NCI-H1930 (cell line): ENCODE measurements around the gene NRSN2.

Experiments
- DNase-seq, 2 experiments: peaks; one replicate each; lab custom pipeline; 2025; lab: John Stamatoyannopoulos, UW

NRSN2 gene, protein sequence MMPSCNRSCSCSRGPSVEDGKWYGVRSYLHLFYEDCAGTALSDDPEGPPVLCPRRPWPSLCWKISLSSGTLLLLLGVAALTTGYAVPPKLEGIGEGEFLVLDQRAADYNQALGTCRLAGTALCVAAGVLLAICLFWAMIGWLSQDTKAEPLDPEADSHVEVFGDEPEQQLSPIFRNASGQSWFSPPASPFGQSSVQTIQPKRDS

DNA sequence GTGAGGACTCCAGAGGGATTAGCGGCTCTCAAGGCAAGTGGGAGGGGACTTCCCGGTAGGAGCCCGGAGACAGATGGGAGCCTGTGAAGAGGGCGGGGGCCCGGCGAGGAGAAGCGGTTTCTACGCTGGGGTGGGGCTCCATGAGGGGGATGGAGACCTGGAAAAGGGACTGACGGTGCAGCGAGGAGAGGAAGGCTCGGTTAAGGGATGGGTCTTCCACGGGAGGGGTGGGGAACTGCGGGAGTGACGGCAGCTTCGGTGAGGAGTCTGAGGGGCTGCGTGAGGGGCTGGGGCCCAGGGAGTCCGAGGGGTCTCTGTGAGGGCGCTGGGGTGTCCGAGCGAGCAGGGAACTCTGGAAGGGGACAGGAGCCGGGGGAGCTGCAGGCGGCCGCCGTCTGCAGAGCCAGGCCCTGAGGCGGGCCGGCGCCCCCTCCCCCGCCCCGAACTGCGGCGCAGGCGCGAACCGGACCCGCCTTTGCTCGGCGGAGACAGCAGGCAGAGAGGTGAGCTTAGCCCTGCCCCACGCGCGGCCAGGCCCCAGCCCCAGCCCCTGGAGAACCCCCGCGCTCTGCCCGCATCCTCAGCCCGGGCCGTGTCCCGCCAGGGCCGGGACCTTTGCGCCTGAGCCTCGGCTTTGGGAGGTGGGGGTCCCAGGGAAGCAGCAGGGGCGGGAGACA, at the start of gene NRSN2:
Gene NRSN2, plus strand, starts transcription at position 472 of the 677 bp plus-strand sequence. CDS start 2,533 bp downstream, outside the sequence.
- DNase-seq = peak; percentile 11 to 19

DNA sequence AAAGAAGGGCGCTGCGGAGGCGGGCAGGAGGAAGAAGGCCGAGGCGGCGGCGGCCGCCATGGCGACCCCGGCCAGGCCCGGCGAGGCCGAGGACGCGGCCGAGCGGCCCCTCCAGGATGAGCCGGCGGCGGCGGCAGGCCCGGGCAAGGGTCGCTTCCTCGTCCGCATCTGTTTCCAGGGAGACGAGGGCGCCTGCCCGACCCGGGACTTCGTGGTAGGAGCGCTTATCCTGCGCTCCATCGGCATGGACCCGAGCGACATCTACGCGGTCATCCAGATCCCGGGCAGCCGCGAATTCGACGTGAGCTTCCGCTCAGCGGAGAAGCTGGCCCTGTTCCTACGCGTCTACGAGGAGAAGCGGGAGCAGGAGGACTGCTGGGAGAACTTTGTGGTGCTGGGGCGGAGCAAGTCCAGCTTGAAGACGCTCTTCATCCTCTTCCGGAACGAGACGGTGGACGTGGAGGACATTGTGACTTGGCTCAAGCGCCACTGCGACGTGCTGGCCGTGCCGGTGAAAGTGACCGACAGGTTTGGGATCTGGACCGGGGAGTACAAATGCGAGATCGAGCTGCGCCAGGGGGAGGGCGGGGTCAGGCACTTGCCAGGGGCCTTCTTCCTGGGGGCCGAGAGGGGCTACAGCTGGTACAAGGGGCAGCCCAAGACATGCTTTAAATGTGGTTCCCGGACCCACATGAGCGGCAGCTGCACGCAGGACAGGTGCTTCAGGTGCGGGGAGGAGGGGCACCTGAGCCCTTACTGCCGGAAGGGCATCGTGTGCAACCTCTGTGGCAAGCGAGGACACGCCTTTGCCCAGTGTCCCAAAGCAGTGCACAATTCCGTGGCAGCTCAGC, 48.8 kb upstream of the NRSN2 start:
- DNase-seq = peak; percentile 18 to 22

DNA sequence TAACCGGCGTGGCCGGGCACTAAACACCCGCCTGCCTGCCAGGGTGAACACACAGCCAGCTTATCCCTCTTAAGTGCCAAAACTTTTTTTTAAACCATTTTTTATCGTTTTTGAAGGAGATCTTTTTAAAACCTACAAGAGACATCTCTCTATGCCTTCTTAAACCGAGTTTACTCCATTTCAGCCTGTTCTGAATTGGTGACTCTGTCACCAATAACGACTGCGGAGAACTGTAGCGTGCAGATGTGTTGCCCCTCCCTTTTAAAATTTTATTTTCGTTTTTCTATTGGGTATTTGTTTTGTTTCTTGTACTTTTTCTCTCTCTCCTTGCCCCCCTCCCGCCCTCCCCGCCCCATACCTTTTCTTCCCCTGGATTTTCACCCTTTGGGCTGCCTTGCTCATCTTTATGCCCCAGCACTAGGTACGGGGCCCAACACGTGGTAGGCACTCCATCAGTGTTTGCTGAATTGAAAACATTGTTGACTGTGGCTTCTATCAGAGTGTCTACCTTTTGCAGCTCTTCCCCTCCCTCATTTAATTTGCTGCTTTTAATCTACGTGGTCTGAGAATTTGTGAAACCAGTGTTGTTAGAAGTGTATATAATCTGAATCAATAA, 48.0 kb upstream of the NRSN2 start:
- no peak for DNase-seq

DNA sequence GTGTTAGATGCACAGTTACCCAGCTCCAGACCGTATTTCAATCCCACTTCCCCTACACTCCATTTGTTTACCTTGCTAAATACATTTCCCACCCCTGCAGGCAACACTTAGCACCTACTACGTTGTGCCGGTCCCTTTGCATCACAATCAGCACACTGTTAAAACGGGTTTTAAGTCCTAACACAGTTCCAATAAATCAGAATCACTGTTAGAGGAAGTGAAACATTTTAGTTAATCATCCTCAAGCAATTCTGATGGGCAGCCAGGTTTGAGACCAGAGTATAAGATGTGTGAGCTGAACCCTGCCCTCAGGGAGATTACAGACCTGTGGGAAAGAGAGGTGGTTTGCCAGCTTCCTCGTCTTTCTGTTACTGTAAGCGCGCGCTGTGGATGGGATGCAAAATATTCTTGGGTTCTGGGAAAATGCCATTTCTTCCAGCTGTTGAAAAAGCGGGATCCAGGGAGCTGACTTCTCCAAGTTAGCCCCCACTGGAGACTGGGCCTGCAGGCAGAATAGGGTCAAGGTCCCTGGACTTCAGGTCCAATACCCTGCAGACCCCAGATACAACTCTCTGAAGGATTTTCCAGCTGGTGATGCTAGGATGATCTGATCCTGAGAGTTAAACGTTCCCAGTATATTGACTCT, 46.4 kb upstream of the NRSN2 start:
- no peak for DNase-seq

DNA sequence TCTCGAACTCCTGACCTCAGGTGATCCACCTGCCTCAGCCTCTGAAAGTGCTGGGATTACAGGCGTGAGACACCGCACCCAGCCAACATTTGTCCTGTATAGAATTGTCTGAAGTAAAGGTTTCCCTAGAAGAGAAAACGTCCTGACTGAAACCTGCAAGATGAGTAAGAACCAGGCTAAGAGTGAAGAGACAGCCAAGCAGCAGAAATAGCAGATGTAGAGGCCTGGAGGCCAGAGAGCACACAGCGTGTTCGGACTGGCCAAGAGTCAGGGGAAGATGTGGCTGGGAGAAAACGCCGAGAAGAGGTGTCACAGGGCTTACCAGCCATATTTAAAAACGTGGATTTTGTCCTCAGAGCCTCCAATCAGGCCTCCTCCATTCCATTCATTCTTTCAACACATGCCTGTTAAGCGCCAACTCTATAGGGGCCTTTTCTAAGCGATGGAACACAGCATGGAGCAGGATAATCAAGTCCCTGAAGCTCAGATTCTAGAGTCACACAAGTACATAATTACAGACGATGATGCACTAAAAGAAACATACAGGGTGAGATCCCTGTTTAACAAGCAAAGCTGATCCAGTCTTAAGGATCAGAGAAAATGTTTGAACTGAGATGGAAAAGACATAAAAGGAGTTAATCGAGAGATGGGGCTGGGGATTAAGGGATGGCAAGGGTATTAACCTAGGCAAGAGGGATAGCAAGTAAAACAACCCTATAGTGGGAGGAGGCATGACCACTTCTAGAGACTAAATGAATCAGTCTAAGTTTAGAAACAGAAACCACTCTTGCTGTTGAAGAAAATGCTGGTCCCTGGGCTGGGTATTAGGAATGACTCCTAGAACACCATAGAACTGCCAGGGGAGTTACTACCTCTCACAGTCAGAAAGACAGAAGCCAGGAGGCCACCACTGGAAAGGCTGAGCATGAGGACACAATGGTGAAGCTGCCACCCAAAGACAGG, 44.7 kb upstream of the NRSN2 start:
- DNase-seq = no peak

DNA sequence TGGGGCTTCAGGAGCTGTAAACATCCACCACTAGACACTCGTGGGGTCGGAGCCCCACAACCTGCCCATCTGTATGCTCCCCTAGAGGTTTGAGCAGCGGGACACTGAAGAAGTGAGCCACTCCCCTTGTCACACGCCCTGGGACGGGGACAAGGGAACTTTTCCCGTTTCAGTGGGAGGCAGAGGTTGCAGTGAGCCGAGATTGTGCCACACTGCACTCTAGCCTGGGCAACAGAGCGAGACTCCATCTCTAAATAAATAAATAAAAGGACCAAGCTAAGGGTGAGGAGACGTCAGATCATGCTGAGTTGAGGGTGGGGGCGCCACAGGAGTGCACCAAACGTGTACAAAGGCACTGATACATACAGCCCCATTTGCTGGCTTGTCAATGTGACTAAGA, 41.2 kb upstream of the NRSN2 start:
- no peak for DNase-seq

DNA sequence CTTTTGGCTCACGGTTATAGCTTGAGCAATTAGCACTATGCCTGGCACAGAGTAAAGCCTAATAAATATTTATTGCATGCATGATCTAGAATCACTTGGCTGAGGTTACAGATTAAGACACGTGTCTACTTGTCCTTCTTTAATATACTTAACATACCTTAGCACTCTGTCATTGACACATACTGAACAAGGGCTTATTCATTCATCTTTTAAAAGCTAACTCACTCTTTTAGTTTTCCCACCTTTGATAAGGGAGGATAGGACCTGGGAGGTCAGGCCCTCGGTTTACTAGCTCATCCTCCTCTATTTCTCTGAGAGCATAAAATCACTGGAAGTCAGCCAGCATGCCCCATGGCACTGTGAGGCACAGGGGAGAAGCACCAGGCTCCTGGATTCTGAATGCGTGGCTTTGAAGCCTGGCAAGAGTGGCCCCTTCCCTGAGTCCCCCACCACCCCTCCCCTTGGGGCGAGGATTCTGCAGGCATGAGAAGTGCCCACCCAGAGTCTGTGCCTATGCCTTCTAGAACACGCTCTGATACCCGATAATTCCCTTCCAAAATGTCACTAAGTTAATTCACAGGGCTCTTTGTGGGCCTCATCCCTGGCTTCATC, 38.4 kb upstream of the NRSN2 start:
- no peak for DNase-seq

DNA sequence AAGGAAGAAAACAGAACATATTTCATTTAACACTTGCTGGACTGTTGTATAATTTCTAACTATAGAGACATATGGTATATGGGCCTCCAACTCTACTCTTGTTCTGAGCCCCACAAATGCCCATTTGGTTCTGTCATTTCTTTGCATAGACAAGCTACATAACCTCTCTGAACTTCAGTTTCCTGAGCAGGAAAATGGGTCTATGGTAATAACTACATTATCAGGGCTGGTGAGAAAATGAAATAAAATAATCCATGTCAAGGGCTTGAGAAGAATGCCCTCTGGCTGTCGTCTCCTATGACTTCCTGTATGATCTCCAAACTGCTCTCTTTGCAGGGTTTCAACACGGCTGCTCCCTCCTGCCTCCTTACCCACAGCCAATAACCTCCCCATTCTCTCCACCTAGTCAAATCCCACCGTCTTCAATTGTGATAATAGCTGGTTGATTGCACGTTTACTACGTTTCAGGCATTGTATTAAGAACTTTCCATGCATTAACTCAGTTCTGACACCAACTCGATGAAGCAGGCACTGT, 37.5 kb upstream of the NRSN2 start:
- DNase-seq = no peak

DNA sequence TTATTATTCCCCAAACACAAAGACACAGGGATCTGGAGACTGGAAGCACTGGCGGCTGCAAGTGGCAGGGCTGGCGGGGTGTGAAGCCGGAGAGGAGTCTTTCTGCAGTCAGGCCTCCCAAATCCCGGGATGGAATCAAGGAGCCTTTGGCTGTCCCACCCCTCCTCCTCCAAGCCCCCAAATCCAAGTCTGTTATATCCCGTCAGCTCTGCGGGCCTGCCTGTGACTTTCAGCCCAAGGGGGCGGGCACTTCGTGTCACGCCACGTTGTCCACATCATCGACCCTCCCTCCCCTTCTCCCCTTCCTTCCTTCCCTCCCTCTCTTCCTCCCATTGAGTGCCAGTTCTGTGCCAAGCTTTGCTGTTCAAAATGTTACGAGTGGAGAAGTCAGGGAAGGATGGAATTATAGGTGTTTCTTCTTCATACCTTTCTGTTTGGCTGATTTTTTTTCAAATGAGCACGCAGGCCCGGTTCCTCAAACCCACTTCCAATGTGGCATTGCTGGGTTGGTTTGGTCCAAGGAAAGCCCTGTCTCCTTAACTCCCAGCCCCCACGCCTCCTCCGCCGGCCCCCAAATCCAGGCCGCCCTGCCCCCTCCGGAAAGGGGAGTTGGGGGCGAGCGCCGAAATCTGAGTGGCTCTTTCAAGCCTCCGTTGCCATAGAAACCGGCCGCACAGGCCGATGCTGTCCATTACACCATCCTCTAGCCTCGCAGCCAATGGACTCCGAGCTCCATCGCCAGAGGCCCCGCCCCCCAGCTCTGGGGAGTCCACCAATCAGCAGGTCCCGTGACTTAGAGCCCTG, 36.9 kb upstream of the NRSN2 start:
- DNase-seq = peak; percentile 97 to 98

DNA sequence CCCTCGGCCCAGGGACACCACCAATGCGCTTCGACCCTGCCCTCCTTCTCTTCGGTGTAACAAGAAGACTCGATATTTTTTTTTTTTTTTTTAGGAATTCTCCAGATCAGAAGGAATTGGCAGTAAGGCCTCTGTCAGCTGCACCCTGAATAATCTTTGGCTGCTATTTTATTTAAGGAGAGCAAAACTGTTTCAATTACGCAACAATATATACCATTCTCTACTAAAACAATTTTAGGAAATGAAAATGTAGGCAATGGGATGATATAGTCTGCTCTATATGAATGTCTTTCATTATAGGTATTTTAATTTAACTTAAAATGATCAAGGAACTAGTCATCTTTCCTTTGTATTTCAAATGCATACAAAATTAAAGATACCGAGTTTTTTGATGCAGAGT, 36.3 kb upstream of the NRSN2 start:
- DNase-seq = no peak

DNA sequence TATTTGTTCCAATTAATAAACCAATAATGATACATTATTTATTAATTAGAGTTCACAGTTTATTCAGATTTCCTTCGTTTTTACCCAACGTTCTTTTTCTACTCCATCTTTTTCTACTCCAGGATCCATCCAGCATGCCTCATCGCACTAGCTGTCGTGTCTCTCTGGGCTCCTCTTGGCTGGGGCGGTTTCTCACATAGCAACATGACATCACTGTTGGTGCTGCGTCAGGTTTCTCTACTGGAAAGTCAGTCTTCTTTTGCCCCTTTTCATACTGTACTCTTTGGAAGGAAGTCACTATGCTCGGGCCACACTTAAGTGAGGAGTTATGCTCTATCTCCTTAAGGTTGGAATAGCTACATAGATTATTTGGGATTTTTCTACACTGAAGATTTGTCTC, 35.3 kb upstream of the NRSN2 start:
- no peak for DNase-seq

DNA sequence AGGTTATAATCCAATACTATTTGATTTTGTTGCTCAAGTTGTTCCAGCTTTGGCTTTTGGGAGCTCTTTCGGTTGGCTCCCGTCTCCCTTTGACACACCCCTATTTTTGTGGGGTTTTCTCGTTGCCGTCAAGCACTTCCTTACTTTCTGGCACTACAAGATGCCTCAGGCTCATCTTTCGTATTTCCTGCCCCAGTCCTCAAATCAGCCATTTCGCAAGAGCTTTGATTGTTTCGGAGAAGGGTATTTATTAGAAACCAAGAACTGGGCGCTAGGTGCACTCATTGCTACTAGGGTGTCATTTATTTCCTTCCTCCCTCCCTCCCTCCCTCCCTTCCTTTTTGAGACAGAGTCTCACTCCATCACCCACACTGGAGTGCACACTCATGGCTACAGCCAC, 34.8 kb upstream of the NRSN2 start:
- DNase-seq = no peak

DNA sequence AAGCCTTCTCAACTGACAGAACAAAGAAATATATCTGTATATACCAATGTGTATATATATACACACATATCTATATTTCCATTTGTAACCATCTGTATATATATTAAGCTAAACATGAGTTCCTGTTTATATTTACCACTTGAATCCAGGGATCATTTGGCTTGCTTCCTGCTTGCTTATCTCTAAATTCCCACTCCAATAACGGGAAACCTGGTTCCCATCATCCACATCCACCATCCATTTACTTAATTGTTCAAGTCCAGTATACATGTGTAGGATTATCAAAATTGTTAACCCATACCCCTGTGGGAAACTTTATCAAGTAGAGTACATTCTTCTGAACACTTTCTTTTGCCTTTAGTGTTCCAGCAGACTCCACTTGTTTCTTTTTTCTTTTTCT, 34.0 kb upstream of the NRSN2 start:
- no peak for DNase-seq

DNA sequence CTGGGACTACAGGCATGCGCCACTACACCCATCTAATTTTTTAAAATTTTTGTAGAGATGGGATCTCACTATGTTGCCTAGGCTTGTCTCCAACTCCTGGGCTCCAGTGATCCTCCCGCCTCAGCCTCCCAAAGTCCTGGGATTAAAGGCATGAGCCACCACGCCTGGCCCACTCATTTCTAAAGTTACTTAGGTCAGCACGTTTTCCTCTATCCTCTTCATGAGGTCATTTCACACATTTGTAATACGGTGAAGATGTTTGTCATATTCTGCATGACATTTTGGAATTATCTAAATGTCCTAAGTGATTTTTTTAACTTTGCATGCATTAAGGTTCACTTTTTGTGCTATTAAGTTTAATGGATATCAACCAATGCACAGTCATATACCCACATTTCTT, 33.5 kb upstream of the NRSN2 start:
- no peak for DNase-seq

DNA sequence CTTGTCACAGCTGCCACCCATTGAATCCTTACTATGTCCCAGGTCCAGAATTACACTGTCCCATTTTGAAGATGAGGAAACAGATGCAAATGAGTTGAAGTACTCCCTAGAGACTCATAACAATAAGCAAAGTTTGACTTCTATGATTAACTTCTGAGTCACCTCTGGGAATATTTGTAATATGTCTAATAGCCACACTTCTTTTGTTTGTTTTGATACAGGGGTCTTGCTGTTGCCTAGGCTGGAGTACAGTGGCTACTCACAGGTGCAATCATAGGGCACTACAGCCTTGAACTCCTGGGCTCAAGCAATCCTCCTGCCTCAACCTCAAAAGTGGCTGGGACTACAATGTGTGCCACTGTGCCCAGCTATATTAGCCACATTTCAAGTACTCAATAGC, 33.0 kb upstream of the NRSN2 start:
- DNase-seq = no peak

DNA sequence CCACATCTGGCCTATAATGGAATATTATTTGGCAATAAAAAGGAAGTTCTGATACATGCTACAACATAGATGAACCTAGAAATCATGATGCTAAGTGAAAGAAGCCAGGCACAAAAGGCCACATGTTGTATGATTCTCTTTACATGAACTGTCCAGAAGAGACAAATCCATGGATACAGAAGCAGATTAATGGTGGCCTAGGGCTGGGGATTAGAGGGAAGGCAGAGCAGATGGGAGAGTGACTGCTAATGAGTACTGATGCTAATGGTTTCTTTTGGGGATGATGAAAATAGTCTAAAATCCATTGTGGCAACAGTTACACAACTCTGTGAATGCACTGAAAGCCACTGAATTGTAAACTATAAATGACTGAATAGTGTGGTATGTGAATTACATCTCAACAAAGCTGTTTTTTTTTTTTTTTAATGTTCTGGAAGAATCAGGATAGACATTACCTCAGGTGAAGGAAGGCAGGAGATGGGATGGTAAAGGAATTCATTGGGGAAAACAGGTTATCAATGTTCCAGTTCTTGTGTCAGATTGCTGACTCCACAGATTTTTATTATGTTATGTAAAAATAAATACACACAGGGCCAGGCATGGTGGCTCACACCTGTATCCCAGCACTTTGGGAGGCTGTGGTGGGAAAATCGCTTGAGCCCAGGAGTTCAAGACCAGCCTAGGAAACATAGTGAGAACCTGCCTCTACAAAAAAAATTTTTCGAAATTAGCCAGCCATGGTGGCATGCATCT, 30.4 kb upstream of the NRSN2 start:
- DNase-seq = no peak

DNA sequence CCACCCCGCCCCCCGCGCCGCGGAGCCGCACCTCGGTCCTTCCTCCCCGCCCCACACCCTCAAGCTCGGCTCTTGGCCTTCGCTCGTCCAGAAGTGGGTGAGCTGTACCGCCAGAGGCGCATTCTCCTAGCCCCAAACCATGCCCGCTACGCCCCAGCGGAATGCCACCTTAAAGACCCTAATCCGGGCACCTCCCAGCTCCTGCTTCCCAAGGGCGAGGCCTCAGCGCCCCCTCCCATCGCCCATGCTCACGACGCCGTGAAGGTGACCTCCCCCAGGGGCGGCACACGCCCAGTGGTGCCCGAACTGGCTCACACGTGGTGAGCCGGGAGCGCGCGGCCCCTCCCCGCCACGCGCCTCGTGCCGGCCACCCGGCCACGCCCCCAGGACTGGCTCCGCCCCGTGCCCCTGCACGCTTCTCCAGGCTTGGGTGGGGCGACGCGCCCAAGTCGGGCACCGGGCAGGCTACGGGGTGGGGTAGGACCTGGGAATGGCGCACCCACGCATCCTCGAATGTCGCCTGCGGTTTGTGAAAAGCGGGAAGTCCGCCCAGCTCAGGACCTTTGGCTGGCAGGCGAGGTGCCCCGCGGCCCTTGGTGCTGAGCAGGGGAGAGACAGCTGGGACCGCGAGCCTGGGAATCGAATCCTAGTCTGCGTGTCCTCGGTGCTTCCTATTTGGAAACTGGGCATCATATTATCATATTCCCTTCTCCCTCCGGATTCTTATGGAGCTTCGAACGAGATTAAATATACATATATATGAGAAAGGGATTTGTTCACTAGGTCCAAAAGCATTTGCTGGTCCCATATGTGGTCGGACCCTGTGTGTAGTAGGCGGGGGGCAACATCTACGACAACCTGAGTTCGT, 22.5 kb upstream of the NRSN2 start:
- peak; percentile 74 to 89 for DNase-seq
